GM12878 (cell line): ENCODE data around the gene AGAP1. TPM values are rescaled to one million over a fixed set of nuclear protein-coding genes. Genes with fewer than 3 reads are reported as not detected.

Experiments used
- ATAC-seq: fragments of 200-7000 bp; cut with Tn5 transposase; 3 replicates; pipeline ENCODE4 v1.9.1; 2020; ENCODE audit warnings: mild to moderate bottlenecking, moderate library complexity
- BruUV-seq: library from RNA; stranded (reverse); fragments of 400-500 nt; replicated peaks from 2 replicates; lab custom pipeline; 2021; lab: Mats Ljungman, UMichigan
- CTCF ChIA-PET: fragments of 300-600 bp; sonication (Branson Sonifier 250); formaldehyde crosslinking; extraction: SDS; loops from one replicate; lab custom pipeline; 2021; ENCODE audit warnings: inconsistent platforms; lab: Yijun Ruan, JAX
- POLR2A ChIA-PET: fragments of 350-600 bp; formaldehyde crosslinking; extraction: SDS; loops from one replicate; lab custom pipeline; 2021; ENCODE audit warnings: inconsistent platforms; lab: Charles Lee
- RAD21 ChIA-PET: fragments of 300-600 bp; sonication (Branson Sonifier 250); formaldehyde crosslinking; loops from one replicate; lab custom pipeline; 2023; ENCODE audit warnings: antibody characterized with exemption; ENCODE audit not compliant: unreplicated experiment; lab: Charles Lee
- SMC1A ChIA-PET: fragments of 300-600 bp; sonication (Branson Sonifier 250); formaldehyde crosslinking; loops from one replicate; lab custom pipeline; 2023; ENCODE audit not compliant: unreplicated experiment, uncharacterized antibody; lab: Charles Lee
- DNase-seq: peaks from one replicate; pipeline ENCODE4 v3.0.0-alpha.2; 2011; ENCODE audit warnings: low read depth, low spot score
- FAIRE-seq: peaks from 3 replicates; lab custom pipeline; 2011; peaks lifted over from hg19 to GRCh38; lab: Jason Lieb, UNC
- H2AFZ ChIP-seq: 2 replicates; pipeline ENCODE4 v1.6.0; 2011; ENCODE audit warnings: low read depth, low read length, control low read depth; ENCODE audit not compliant: control insufficient read depth
- H3K27ac ChIP-seq: 2 replicates; pipeline ENCODE4 v1.5.1; 2011; ENCODE audit warnings: control low read depth; ENCODE audit not compliant: control insufficient read depth, insufficient read depth
- H3K27me3 ChIP-seq, 2 experiments: replicated peaks in 1 of 2; 2 replicates each; pipeline versions ENCODE4 v1.6.0 to v1.6.1; 2011; ENCODE audit warnings: low read length in 1 of 2; ENCODE audit not compliant: control insufficient read depth in 2 of 2, insufficient read depth in 2 of 2
- H3K36me3 ChIP-seq, 2 experiments: 2 replicates each; pipeline ENCODE4 v1.5.1; 2011; ENCODE audit warnings: low read length in 1 of 2; ENCODE audit not compliant: control insufficient read depth in 2 of 2, insufficient read depth in 2 of 2
- H3K4me1 ChIP-seq: 2 replicates; pipeline ENCODE4 v1.6.1; 2011; ENCODE audit warnings: mild to moderate bottlenecking, low read length, moderate library complexity, mixed read lengths; ENCODE audit not compliant: control insufficient read depth, insufficient read depth
- H3K4me2 ChIP-seq: 2 replicates; pipeline ENCODE4 v1.6.0; 2011; ENCODE audit warnings: control low read depth; ENCODE audit not compliant: control insufficient read depth, insufficient read depth
- H3K4me3 ChIP-seq: fragments of 200-600 bp; sonication (generic); 2 replicates; pipeline ENCODE4 v1.5.1; 2016
- H3K79me2 ChIP-seq: 2 replicates; pipeline ENCODE4 v1.6.0; 2011; ENCODE audit warnings: low read length; ENCODE audit not compliant: control insufficient read depth, insufficient read depth
- H3K9ac ChIP-seq: 2 replicates; pipeline ENCODE4 v1.8.0; 2011; ENCODE audit warnings: low read length, control low read depth, mixed read lengths; ENCODE audit not compliant: control insufficient read depth, insufficient read depth
- H3K9me3 ChIP-seq: replicated peaks from 3 replicates; pipeline ENCODE4 v1.5.1; 2011; ENCODE audit warnings: mild to moderate bottlenecking, low read length; ENCODE audit not compliant: control insufficient read depth, insufficient read depth
- H4K20me1 ChIP-seq: 2 replicates; pipeline ENCODE4 v1.6.0; 2011; ENCODE audit not compliant: control insufficient read depth, insufficient read depth
- ESRRA ChIP-seq: IDR thresholded peaks from 2 replicates; pipeline ENCODE4 v1.6.1; 2012; ENCODE audit warnings: mild to moderate bottlenecking, low read length, improper control_type of control experiment
- MEF2A ChIP-seq: IDR thresholded peaks from 2 replicates; pipeline ENCODE4 v1.6.1; 2011; ENCODE audit warnings: low read depth, mild to moderate bottlenecking, low read length, moderate library complexity; ENCODE audit not compliant: insufficient read depth
- POLR2AphosphoS2 ChIP-seq: IDR thresholded peaks from 2 replicates; pipeline ENCODE4 v1.6.1; 2011; ENCODE audit warnings: low read depth, mild to moderate bottlenecking, low read length, improper control_type of control experiment, moderate library complexity
- SUPT20H ChIP-seq: IDR thresholded peaks from 2 replicates; pipeline ENCODE4 v1.6.1; 2011; ENCODE audit warnings: low read depth, mild to moderate bottlenecking, low read length, moderate library complexity, borderline replicate concordance; ENCODE audit not compliant: control insufficient read depth
- ZBTB40 ChIP-seq: fragments of 450-650 bp; IDR thresholded peaks from 2 replicates; pipeline ENCODE4 v1.6.1; 2016; ENCODE audit warnings: mild to moderate bottlenecking, moderate library complexity, borderline replicate concordance
- ZNF274 ChIP-seq: IDR thresholded peaks from one replicate; pipeline ENCODE4 v1.8.0; 2011; ENCODE audit not compliant: insufficient read length, insufficient read depth
- ZZZ3 ChIP-seq: IDR thresholded peaks from 2 replicates; pipeline ENCODE4 v1.6.1; 2011; ENCODE audit warnings: low read depth; ENCODE audit not compliant: control insufficient read depth, insufficient read length
- WGBS: methylation state at CpG from one replicate; pipeline ENCODE4 v1.1.6; 2016; ENCODE audit warnings: low lambda C conversion rate; ENCODE audit not compliant: insufficient replicate concordance, insufficient coverage; ENCODE audit errors: missing lambda C conversion rate; 5-methylcytosine and 5-hydroxymethylcytosine counted together
- in situ Hi-C: fragments of 300-500 bp; cut with MboI; formaldehyde crosslinking; loops from 9 replicates; pipeline ENCODE4 v1.14.3; 2018; ENCODE audit warnings: mixed read lengths
- intact Hi-C: fragments of 100-400 bp; cut with micrococcal nuclease; formaldehyde crosslinking; loops from one replicate; pipeline ENCODE4 v1.14.2; 2022; ENCODE audit not compliant: unreplicated experiment
- polyA plus RNA-seq, 11 experiments: library from polyadenylated mRNA; depleted of rRNA in 4 of 11; unstranded in 6 of 11; stranded (reverse) in 5 of 11; fragments of >200 nt; fragmentation: Nextera tagmentation in 4 of 11; fragmentation: Illumina TruSeq in 1 of 11; extraction: Ambion mirVana in 4 of 11; extraction: Trizol in 1 of 11; gene quantifications; 1 replicate in 1 of 11; 2 replicates in 10 of 11; pipeline versions ENCODE4 v1.2.1 to v1.2.3, GENCODE V29; 2011 to 2016; ENCODE audit warnings: inconsistent platforms in 2 of 11, missing spikeins in 2 of 11, low read depth in 1 of 11
- total RNA-seq, 4 experiments: library from RNA; depleted of rRNA in 3 of 4; stranded (reverse); fragments of >200 nt in 3 of 4; fragmentation: Illumina TruSeq in 1 of 4; extraction: Trizol in 1 of 4; gene quantifications; 2 replicates each; pipeline versions ENCODE4 v1.2.1 to v1.2.3, GENCODE V29; 2013 to 2021
- TF ChIP-seq, protein P1 (sequence below): IDR thresholded peaks from 2 replicates; pipeline ENCODE4 v1.6.1; 2011; ENCODE audit warnings: borderline replicate concordance, low read depth, mild to moderate bottlenecking, moderate library complexity, low read length; ENCODE audit not compliant: insufficient read depth, poor library complexity, severe bottlenecking
- TF ChIP-seq, protein P2 (sequence below): IDR thresholded peaks from 2 replicates; pipeline ENCODE4 v1.6.1; 2012; ENCODE audit warnings: low read length, inconsistent platforms
- TF ChIP-seq, protein P3 (sequence below): fragments of 450-650 bp; formaldehyde crosslinking; IDR thresholded peaks from 2 replicates; pipeline ENCODE4 v1.5.0; 2022; ENCODE audit warnings: mild to moderate bottlenecking, missing genetic modification characterization

AGAP1 gene
- total and polyA plus RNA-seq, 10 of the 15 experiments (the other 5 are each of a cell fraction or from before 2014, with no cell fraction given), result 0.05 to 0.15 (median 0.06) TPM; not detected in 7

GRCh38 chr2:235674146-235674545 is 180.3 kb downstream of the AGAP1 start:
- in situ Hi-C loops (no loop called here), intact Hi-C loops (no loop called here)
- WGBS, result 11% methylated on average over 7 of the region's 7 CpGs
- TF ChIP-seq, protein P1, sequence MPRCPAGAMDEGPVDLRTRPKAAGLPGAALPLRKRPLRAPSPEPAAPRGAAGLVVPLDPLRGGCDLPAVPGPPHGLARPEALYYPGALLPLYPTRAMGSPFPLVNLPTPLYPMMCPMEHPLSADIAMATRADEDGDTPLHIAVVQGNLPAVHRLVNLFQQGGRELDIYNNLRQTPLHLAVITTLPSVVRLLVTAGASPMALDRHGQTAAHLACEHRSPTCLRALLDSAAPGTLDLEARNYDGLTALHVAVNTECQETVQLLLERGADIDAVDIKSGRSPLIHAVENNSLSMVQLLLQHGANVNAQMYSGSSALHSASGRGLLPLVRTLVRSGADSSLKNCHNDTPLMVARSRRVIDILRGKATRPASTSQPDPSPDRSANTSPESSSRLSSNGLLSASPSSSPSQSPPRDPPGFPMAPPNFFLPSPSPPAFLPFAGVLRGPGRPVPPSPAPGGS, result no peak
- TF ChIP-seq SUPT20H, result no peak
- no peak for TF ChIP-seq POLR2AphosphoS2
- TF ChIP-seq ZBTB40, result no peak
- TF ChIP-seq ZNF274, result no peak
- TF ChIP-seq, protein P2, sequence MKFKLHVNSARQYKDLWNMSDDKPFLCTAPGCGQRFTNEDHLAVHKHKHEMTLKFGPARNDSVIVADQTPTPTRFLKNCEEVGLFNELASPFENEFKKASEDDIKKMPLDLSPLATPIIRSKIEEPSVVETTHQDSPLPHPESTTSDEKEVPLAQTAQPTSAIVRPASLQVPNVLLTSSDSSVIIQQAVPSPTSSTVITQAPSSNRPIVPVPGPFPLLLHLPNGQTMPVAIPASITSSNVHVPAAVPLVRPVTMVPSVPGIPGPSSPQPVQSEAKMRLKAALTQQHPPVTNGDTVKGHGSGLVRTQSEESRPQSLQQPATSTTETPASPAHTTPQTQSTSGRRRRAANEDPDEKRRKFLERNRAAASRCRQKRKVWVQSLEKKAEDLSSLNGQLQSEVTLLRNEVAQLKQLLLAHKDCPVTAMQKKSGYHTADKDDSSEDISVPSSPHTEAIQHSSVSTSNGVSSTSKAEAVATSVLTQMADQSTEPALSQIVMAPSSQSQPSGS, result no peak
- TF ChIP-seq, protein P3, sequence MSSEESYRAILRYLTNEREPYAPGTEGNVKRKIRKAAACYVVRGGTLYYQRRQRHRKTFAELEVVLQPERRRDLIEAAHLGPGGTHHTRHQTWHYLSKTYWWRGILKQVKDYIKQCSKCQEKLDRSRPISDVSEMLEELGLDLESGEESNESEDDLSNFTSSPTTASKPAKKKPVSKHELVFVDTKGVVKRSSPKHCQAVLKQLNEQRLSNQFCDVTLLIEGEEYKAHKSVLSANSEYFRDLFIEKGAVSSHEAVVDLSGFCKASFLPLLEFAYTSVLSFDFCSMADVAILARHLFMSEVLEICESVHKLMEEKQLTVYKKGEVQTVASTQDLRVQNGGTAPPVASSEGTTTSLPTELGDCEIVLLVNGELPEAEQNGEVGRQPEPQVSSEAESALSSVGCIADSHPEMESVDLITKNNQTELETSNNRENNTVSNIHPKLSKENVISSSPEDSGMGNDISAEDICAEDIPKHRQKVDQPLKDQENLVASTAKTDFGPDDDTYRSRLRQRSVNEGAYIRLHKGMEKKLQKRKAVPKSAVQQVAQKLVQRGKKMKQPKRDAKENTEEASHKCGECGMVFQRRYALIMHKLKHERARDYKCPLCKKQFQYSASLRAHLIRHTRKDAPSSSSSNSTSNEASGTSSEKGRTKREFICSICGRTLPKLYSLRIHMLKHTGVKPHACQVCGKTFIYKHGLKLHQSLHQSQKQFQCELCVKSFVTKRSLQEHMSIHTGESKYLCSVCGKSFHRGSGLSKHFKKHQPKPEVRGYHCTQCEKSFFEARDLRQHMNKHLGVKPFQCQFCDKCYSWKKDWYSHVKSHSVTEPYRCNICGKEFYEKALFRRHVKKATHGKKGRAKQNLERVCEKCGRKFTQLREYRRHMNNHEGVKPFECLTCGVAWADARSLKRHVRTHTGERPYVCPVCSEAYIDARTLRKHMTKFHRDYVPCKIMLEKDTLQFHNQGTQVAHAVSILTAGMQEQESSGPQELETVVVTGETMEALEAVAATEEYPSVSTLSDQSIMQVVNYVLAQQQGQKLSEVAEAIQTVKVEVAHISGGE (CRISPR knock-in tag), result no peak
- no peak for TF ChIP-seq ESRRA
- TF ChIP-seq ZZZ3, result no peak
- TF ChIP-seq MEF2A, result no peak

More at GRCh38 chr2:235674146-235674545, 180.3 kb downstream of the AGAP1 start:
- ChIA-PET POLR2A (no interaction called here), CTCF (no interaction called here), RAD21 (no interaction called here), SMC1A (no interaction called here)
- no peak for FAIRE-seq
- no peak for ATAC-seq
- Histone ChIP-seq H3K9me3 (no peaks in the 10 kb centered on the region; the same call in 2 of the 3 replicates), H3K36me3 (no peaks in the 10 kb centered on the region), H3K27me3 (no peaks in the 10 kb centered on the region; a peak in 1 of 4 replicates), H4K20me1 (no peaks in the 10 kb centered on the region), H3K9ac (no peak overlapping the region), H3K27ac (no peak overlapping the region), H3K79me2 (no peaks in the 10 kb centered on the region), H3K4me2 (no peak overlapping the region), H2AFZ (no peak overlapping the region), H3K4me3 (no peak overlapping the region), H3K4me1 (no peaks in the 10 kb centered on the region)
- no peak for DNase-seq
- BruUV-seq, result no TSS peak
